ENCODE data around the gene ZBTB8B.

GRCh38 chr1:32509939-32510338 is 45.1 kb downstream of the ZBTB8B start:
- TF ChIP-seq CTCF (IDR thresholded peaks at IDR 0.05) = no peak
- no peak for TF ChIP-seq POLR2AphosphoS5 (IDR thresholded peaks at IDR 0.05)
- no peak for TF ChIP-seq POLR2A (IDR thresholded peaks at IDR 0.05)
